Measurements from ENCODE around the gene DNM1L. TPM values are rescaled to one million over a fixed set of nuclear protein-coding genes. Genes with fewer than 3 reads are reported as not detected.

DNM1L gene
- total RNA-seq, 2 experiments from 2014 or later: 61.1 to 102 TPM

DNA sequence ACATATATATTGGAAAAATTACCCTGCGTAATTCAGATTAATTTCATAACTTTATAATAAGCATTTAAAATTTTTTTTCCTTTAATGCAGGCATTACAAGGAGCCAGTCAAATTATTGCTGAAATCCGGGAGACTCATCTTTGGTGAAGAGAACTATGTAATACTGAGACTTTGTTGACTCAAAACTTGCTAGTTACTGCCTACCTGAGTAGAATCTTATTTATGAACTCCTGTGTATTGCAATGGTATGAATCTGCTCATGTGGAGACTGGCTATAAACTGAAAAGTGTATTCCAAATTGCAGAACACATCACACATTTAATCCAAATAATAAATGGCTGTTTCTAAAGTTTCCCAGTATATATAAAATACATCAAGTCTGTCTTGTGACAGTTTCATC is 64.2 kb downstream of the DNM1L start:
- H2AFZ ChIP-seq (ENCODE audit: low read length): no peak overlapping the region
- no peaks in the 10 kb centered on the region for H3K9me2 ChIP-seq (ENCODE audit: insufficient read depth, low read length)
- ChIA-PET POLR2A (no interaction called here), CTCF (ENCODE audit: unreplicated experiment) (no interaction called here)
- no peak overlapping the region for H3K27ac ChIP-seq (ENCODE audit: low read depth, low read length, poor library complexity, severe bottlenecking)
- H3K4me3 ChIP-seq (ENCODE audit: low read depth, low read length, poor library complexity, severe bottlenecking): no peak overlapping the region
- BruUV-seq (replicated peaks): no TSS peak
- no peaks in the 10 kb centered on the region for H4K20me1 ChIP-seq (ENCODE audit: insufficient read depth, low read length)
- no peak for DNase-seq (ENCODE audit: low spot score)
- H3K4me2 ChIP-seq (ENCODE audit: low read length): no peak overlapping the region
- H3K4me1 ChIP-seq (ENCODE audit: insufficient read depth, low read length, poor library complexity, severe bottlenecking): no peaks in the 10 kb centered on the region
- peaks cover 98% of the 10 kb centered on the region for H3K36me3 ChIP-seq (ENCODE audit: insufficient read depth, low read length)
- intact Hi-C loops (cut with micrococcal nuclease; ENCODE audit: unreplicated experiment): no loop called here
- no peaks in the 10 kb centered on the region for H3K79me2 ChIP-seq (ENCODE audit: insufficient read depth, low read depth, low read length)
- no peaks in the 10 kb centered on the region for H3K9me3 ChIP-seq (ENCODE audit: low read length)
- no peak for TF ChIP-seq EZH2phosphoT487 (IDR thresholded peaks at IDR 0.05; ENCODE audit: borderline replicate concordance, low read depth, low read length)
- TF ChIP-seq, protein P1, sequence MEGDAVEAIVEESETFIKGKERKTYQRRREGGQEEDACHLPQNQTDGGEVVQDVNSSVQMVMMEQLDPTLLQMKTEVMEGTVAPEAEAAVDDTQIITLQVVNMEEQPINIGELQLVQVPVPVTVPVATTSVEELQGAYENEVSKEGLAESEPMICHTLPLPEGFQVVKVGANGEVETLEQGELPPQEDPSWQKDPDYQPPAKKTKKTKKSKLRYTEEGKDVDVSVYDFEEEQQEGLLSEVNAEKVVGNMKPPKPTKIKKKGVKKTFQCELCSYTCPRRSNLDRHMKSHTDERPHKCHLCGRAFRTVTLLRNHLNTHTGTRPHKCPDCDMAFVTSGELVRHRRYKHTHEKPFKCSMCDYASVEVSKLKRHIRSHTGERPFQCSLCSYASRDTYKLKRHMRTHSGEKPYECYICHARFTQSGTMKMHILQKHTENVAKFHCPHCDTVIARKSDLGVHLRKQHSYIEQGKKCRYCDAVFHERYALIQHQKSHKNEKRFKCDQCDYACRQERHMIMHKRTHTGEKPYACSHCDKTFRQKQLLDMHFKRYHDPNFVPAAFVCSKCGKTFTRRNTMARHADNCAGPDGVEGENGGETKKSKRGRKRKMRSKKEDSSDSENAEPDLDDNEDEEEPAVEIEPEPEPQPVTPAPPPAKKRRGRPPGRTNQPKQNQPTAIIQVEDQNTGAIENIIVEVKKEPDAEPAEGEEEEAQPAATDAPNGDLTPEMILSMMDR (conservative IDR thresholded peaks at IDR 0.05; ENCODE audit: low read length): no peak

DNA sequence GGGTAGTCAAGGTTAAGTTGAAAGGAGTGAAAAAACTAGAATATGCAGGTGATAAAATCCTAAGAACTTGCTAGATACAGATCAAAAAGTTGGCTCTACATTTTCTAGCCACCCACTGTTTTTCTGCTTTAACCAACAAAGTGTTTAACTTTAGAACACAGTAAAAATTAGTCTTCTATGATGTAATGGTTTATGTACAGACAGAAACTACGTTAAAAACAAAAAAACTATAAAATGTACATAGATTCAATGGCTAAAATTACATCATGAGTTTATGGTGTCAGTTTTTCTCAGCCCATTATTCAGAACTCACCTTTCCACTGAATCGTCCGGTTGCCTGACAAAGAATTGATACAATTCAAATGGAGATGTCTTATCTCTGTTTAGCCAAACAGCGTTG is 74.5 kb downstream of the DNM1L start:
- H3K4me3 ChIP-seq (ENCODE audit: low read depth, low read length, poor library complexity, severe bottlenecking): peak overlapping the region; percentile 85
- no TSS peak for BruUV-seq (replicated peaks)
- H4K20me1 ChIP-seq (ENCODE audit: insufficient read depth, low read length): 0 out of 2 replicates have a peak, but pooled peaks cover 6% of the 10 kb centered on the region
- no peak overlapping the region for H3K27ac ChIP-seq (ENCODE audit: low read depth, low read length, poor library complexity, severe bottlenecking)
- H3K4me1 ChIP-seq (ENCODE audit: insufficient read depth, low read length, poor library complexity, severe bottlenecking): peaks cover 22% of the 10 kb centered on the region
- ChIA-PET POLR2A (no interaction called here), CTCF (ENCODE audit: unreplicated experiment) (no interaction called here)
- TF ChIP-seq, protein P1 (conservative IDR thresholded peaks at IDR 0.05; ENCODE audit: low read length): no peak
- no peak for TF ChIP-seq EZH2phosphoT487 (IDR thresholded peaks at IDR 0.05; ENCODE audit: borderline replicate concordance, low read depth, low read length)
- intact Hi-C loops (cut with micrococcal nuclease; ENCODE audit: unreplicated experiment): loop anchor here (2.0 kb wide), 1 partner anchor 75 kb away; the partner anchor contains the start of gene DNM1L
- no peaks in the 10 kb centered on the region for H3K9me2 ChIP-seq (ENCODE audit: insufficient read depth, low read length)
- no peak for DNase-seq (ENCODE audit: low spot score)
- no peaks in the 10 kb centered on the region for H3K9me3 ChIP-seq (ENCODE audit: low read length)
- no peak overlapping the region for H2AFZ ChIP-seq (ENCODE audit: low read length)
- peak overlapping the region; percentile 87 for H3K4me2 ChIP-seq (ENCODE audit: low read length)
- H3K36me3 ChIP-seq (ENCODE audit: insufficient read depth, low read length): peaks cover 56% of the 10 kb centered on the region
- peaks cover 31% of the 10 kb centered on the region for H3K79me2 ChIP-seq (ENCODE audit: insufficient read depth, low read depth, low read length)

DNA sequence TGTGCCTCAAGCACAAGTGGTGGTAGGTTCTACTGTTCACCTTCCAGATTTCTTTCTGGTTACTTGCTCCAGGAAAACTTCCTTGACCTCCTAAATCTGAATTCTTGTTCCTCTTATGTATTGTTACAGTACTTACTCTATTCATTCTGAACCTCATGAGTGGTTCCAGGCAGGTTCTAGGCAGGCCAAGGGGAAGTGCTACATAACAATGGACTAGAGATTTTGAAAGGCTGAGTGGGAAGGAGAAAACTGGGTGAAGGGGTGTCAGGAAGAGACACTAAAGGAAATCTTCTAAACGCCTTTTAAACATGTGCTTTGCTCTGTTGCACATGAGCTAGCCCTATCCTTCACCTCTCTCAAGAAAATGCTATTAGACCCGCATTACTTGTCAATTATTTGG is 75.0 kb downstream of the DNM1L start:
- DNase-seq (ENCODE audit: low spot score): no peak
- Histone ChIP-seq H3K79me2 (ENCODE audit: insufficient read depth, low read depth, low read length) (peaks cover 31% of the 10 kb centered on the region), H3K9me3 (ENCODE audit: low read length) (no peaks in the 10 kb centered on the region), H3K4me3 (ENCODE audit: low read depth, low read length, poor library complexity, severe bottlenecking) (peak overlapping the region; percentile 85), H2AFZ (ENCODE audit: low read length) (no peak overlapping the region), H3K9me2 (ENCODE audit: insufficient read depth, low read length) (no peaks in the 10 kb centered on the region), H3K4me2 (ENCODE audit: low read length) (peak overlapping the region; percentile 87), H3K27ac (ENCODE audit: low read depth, low read length, poor library complexity, severe bottlenecking) (peak overlapping the region; percentile 75), H3K36me3 (ENCODE audit: insufficient read depth, low read length) (peaks cover 51% of the 10 kb centered on the region), H3K4me1 (ENCODE audit: insufficient read depth, low read length, poor library complexity, severe bottlenecking) (peaks cover 22% of the 10 kb centered on the region), H4K20me1 (ENCODE audit: insufficient read depth, low read length) (0 out of 2 replicates have a peak, but pooled peaks cover 6% of the 10 kb centered on the region)
- intact Hi-C loops (cut with micrococcal nuclease; ENCODE audit: unreplicated experiment): loop anchor here (2.0 kb wide), 1 partner anchor 75 kb away; the partner anchor contains the start of gene DNM1L
- BruUV-seq (replicated peaks): no TSS peak
- POLR2A ChIA-PET: interaction anchor here (0.5 to 2.1 kb wide), 4 partner anchors 8 to 1268 kb away, joined by 3 to 7 read pairs (median 4); no protein-coding TSS in a partner anchor
- CTCF ChIA-PET (ENCODE audit: unreplicated experiment): interaction anchor here (1.3 kb wide), 1 partner anchor 82 kb away, joined by 4 read pairs; no protein-coding TSS in a partner anchor
- TF ChIP-seq, protein P1 (conservative IDR thresholded peaks at IDR 0.05; ENCODE audit: low read length): no peak
- no peak for TF ChIP-seq EZH2phosphoT487 (IDR thresholded peaks at IDR 0.05; ENCODE audit: borderline replicate concordance, low read depth, low read length)

Measured in OCI-LY7 (cell line).